Fibroblast of the conjunctiva (primary cell): ENCODE results near the gene LAMA1.

Experiments used
- DNase-seq: peaks from one replicate; pipeline ENCODE4 v3.0.0-alpha.2; 2010; ENCODE audit warnings: low read depth

The LAMA1 gene

GRCh38 chr18:7047336-7047735 is 70.3 kb downstream of the LAMA1 start:
- no peak for DNase-seq

DNA sequence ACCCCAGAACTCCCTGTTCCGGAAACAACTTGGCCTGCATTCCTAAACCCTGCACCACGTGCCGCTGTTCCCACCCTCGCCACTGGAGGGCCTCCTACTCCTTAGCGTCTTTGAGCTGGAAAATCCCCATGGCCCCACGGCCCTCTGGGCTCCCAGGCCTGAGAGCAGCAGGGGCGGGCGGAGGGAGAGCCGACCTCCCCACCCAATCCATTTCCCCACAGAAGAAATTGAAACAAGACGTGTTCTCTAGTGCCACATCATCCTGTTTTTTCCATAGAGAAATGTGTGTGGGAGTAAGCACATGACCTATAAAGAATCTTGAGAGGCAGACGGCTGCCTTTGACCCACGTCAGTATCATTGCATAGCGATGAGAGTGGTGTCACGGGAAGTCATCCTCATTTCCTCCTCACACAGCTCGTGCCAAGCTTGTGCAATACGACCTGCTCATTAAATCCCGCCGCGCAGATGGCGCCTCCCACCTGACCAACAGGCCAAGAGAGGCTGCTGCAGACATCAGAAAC is 79.2 kb downstream of the LAMA1 start:
- DNase-seq: peak; percentile 96

DNA sequence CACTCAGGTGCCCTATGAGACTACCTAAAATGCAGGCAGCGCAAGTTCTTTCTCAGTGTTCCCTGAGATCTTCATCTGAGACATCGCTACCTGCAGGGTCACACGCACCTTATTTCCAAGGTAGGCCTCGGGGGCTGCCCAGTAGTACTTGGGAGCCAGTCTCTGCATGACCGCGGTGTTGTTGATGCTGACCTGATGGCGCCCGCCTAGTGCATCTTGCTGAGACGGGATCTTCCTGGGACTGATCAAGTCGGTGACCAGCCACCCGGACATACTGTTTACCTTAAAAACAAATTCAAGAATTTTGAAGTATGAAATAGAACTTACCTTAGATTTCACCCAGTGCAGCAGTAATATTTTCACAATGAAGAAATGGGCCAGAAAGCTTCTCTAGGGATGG is 80.1 kb downstream of the LAMA1 start:
- DNase-seq: no peak

GRCh38 chr18:7035807-7036206 is 81.8 kb downstream of the LAMA1 start:
- DNase-seq: no peak

GRCh38 chr18:7034924-7035323 is 82.7 kb downstream of the LAMA1 start:
- no peak for DNase-seq

DNA sequence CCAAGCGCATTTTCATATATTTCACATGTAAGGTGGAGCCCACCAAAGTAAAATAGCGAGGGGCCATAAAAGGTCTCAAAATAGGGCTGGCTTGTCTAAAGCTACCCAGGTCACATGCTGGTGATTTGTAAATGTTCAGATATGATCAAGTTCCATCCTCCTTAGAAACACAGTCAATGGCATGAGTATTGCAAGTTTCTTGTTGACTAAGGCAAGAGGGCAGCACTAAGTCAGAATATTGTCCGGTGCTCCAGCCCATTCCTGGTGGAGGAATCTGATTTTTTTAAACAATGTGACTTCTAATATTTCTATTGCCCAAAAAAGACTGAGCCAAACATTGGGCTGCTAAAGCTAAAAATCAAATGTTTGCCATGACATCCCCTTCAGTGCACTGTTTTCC is 85.1 kb downstream of the LAMA1 start:
- no peak for DNase-seq

DNA sequence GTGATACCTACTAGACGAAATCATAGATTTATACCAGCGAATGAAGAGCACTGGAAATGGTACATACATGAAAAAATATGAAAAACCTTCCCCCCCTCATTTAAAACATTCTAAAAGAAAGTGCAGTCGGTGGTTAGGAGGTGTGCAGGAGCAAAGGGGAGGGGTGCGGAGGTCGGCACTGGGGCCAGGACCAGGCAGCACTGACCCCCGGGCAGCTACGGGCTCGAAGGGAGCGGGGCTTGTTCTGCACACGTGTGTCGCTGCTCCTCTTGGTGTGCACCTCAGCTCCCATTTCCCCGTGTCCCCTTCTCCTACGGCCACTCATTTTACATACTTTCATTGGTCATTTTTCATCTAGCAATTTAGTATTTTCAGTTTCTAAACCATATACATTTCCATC is 89.0 kb downstream of the LAMA1 start:
- no peak for DNase-seq

- DNase-seq: no peak
These were observed 92.4 kb downstream of the LAMA1 start for GRCh38 chr18:7025194-7025593.

- DNase-seq: no peak
These were observed 94.0 kb downstream of the LAMA1 start for GRCh38 chr18:7023581-7023980.

DNA sequence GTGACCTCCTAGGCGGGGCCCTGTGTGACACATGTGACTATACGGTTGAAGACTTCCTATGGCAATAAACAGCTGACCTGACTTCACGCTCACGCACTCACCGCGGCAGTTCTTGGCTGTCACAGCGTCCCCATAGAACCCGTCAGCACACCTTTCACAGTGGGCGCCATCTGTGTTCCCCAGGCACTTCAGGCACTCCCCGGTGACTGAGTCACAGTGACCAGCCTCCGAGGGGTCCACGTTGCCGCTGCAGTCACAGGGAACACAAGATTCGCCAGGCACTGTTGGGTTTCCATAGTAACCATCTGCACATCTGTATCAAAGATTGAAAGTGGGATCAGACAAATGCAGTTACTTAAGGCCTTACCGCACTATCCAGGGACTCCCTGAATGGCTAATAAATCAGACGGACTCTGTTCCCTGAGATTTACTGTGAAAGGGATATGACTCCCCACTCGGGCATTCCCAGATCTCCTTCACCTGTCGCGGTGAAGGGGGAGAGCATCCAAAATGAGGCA is 94.5 kb downstream of the LAMA1 start:
- no peak for DNase-seq

GRCh38 chr18:7021994-7022840 is 95.4 kb downstream of the LAMA1 start:
- DNase-seq: peak; percentile 20

DNA sequence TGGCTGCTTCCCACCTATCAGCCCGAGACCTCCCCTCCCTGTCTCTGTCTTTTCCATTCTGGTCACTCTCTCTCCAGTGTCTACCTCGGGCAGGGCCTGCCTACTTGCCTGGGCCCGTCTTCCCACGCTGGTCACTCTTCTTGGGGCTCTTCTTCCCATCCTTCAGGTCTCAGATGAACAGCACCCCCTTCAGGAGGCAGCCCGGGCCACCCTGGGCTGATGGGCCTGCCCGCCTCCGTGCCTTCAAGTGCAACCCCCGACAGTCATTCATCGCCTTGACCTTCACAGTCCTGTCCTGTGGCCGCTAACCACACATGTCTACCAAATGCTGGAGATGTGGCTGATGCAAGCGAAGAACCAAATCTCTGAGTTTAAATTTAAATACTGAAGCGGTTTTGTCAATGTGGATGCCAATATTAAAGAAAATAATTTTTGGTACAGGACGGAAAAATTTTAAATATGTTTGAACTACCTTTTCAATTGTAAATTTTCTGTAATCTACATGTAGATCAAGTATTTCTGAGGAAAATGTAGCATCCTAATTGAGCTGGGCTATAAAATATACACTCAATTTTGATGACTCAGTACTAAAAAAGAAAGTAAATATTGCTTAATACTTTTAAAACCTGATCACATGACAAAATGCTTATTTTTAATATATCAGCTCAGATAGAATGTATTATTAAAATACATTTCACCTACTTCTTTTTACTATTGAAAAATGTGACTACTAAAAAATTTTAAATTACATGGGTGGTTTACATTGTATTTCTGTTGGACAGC is 96.4 kb downstream of the LAMA1 start:
- DNase-seq: no peak

GRCh38 chr18:7017013-7017412 is 100.6 kb downstream of the LAMA1 start:
- no peak for DNase-seq

DNA sequence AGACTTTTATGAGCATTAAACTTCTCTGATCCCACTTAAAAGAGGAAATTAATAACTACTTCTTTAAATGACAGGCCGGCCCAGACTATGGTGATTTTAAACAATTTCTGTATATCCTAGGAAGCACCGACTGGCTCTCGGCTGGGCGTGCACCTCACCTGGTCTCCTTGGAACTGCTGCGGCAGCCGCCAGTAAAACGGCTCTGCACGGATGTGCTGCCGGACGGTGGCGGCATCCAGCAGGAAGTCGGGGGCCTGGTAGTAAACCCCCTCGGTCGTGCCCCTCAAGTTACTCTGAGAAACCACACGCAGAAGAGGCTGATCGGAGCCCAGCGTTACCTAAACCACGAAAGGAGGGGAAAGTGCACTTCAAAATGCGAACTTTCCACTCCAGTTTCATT is 106.5 kb downstream of the LAMA1 start:
- no peak for DNase-seq

DNA sequence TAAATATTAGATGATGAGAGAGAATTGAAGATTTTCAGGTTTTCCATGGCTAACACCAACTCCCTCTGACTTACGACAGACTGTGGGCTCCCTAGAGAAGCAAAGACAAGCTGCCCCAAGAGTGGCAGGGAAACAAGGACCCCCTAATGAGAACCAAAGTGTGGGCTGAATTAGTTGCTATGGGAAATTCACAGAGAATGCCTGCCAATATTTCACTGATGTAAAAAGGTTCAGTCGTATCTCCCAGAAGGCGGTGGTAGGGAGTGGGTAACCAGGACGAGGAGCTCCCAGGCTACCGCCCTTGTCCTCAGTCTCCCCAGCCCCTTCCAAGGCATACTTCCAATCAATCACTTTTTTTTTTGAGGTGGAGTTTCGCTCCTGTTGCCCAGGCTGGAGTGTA is 113.6 kb downstream of the LAMA1 start:
- DNase-seq: no peak

DNA sequence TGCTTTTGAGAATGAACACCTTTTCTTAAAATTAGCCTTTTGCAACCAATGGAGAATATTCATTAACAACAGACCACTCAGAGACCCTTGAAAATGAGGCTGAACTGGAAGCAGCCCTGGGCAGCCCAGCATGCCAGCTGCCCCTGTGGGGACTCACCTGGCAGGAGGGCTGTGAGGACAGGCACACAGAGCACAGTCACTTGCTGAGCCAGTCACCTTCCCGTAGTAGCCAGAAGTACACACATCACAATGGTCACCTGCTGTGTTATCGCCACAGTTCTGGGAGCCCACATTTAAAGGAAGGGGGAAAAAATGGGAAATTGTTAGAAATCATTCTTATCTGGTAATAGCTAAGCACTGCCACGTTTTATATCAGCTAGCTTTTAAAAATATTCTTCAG is 115.5 kb downstream of the LAMA1 start:
- DNase-seq: no peak

GRCh38 chr18:7000484-7001096 is 117.0 kb downstream of the LAMA1 start:
- peak; percentile 8 for DNase-seq

- no peak for DNase-seq
These were observed 119.8 kb downstream of the LAMA1 start for GRCh38 chr18:6997808-6998207.

DNA sequence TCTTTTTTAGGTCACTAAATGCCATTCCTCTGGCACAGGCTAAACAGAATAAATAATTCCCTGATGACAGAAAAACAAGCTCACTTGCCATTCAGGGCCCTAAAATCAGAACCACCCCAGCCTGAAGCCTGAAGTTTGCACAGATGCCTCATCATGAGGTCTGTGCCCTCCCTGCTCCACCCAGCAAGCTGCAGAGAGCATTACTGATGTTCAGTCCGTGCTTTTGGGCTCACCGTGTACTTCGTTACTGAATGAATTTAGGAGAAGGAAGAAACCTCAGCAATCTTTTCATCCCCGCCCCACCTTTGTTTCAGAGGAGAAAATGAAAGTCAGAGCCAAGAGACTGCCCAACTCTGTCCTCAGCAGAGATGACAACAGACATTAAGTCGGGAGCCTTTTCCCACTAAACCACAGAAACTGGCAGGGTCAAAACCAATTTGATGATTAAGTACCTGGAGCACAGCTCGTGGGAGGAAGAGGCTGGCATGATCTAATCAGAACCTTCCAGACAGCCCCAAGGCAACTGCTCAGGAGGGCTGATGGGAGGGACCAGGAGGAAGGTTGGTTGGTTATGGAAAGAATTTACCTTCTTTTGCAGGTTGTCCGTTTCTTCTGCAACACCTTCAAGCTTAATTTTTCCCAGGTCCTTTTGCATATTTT is 122.7 kb downstream of the LAMA1 start:
- DNase-seq: no peak

GRCh38 chr18:6994056-6994770 is 123.4 kb downstream of the LAMA1 start:
- DNase-seq: no peak

DNA sequence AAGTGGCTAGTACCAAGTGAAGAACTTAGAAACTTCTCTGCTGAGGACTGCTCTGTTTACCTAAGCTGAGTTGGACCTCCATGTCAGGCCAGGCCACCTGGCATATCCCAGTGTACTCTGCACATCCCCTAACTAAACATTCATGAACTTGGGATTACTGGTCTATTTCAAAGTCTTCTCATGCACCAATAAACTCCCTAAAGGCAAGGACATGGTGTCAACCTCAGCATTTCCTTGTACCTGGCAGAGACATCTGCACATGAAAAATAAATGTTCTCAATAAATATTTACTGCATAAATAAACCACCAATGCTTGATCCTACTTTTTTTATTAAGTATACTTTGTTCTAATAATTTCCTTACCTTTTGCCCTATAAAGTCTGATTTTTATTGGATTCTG is 124.8 kb downstream of the LAMA1 start:
- DNase-seq: no peak
